Measurements from ENCODE around the gene METTL9. TPM values are rescaled to one million over a fixed set of nuclear protein-coding genes. Genes with fewer than 3 reads are reported as not detected.

Gene METTL9
- total RNA-seq, 2 experiments from 2014 or later = 120 to 121 TPM

- no peaks in the 10 kb centered on the region for H3K79me2 ChIP-seq (ENCODE audit: insufficient read depth, low read depth, low read length)
- CTCF ChIA-PET (ENCODE audit: unreplicated experiment) = interaction anchor here (0.6 kb wide), 1 partner anchor 901 kb away, joined by 3 read pairs; no protein-coding TSS in a partner anchor
- no peak within 1 kb of the TSS for H2AFZ ChIP-seq (ENCODE audit: low read length)
- no peaks in the 10 kb centered on the region for H3K9me2 ChIP-seq (ENCODE audit: insufficient read depth, low read length)
- POLR2A ChIA-PET = interaction anchor here (0.8 kb wide), 1 partner anchor 1400 kb away, joined by 3 read pairs; no protein-coding TSS in a partner anchor
- no peak for DNase-seq (ENCODE audit: low spot score)
- intact Hi-C loops (cut with micrococcal nuclease; ENCODE audit: unreplicated experiment) = no loop called here
- no TSS peak for BruUV-seq (replicated peaks)
- peaks cover 12% of the 10 kb centered on the region for H3K36me3 ChIP-seq (ENCODE audit: insufficient read depth, low read length)
- peak within 1 kb of the TSS; percentile 49; the same call in 1 of the 2 replicates for H3K4me2 ChIP-seq (ENCODE audit: low read length)
- no peak within 1 kb of the TSS for H3K4me3 ChIP-seq (ENCODE audit: low read depth, low read length, poor library complexity, severe bottlenecking)
- TF ChIP-seq EZH2phosphoT487 (IDR thresholded peaks at IDR 0.05; ENCODE audit: borderline replicate concordance, low read depth, low read length) (no peak), CTCF (conservative IDR thresholded peaks at IDR 0.05; ENCODE audit: low read length) (no peak)
- peaks cover 32% of the 10 kb centered on the region for H3K4me1 ChIP-seq (ENCODE audit: insufficient read depth, low read length, poor library complexity, severe bottlenecking)
- H4K20me1 ChIP-seq (ENCODE audit: insufficient read depth, low read length) = no peaks in the 10 kb centered on the region
- H3K27ac ChIP-seq (ENCODE audit: low read depth, low read length, poor library complexity, severe bottlenecking) = no peak within 1 kb of the TSS
- no peaks in the 10 kb centered on the region for H3K9me3 ChIP-seq (ENCODE audit: low read length)
Measured at GRCh38 chr16:21663889-21664647, 64.7 kb downstream of the METTL9 start, which contains the start of gene OTOA. OTOA (plus strand) TSS chr16:21663968; CDS start chr16:21678515, 14,547 bp downstream.

- Histone ChIP-seq H3K4me1 (ENCODE audit: insufficient read depth, low read length, poor library complexity, severe bottlenecking) (peaks cover 23% of the 10 kb centered on the region), H2AFZ (ENCODE audit: low read length) (no peak overlapping the region), H3K27ac (ENCODE audit: low read depth, low read length, poor library complexity, severe bottlenecking) (no peak overlapping the region), H4K20me1 (ENCODE audit: insufficient read depth, low read length) (no peaks in the 10 kb centered on the region), H3K36me3 (ENCODE audit: insufficient read depth, low read length) (peaks cover 5% of the 10 kb centered on the region; the same call in 1 of the 2 replicates), H3K4me3 (ENCODE audit: low read depth, low read length, poor library complexity, severe bottlenecking) (no peak overlapping the region), H3K9me3 (ENCODE audit: low read length) (no peaks in the 10 kb centered on the region), H3K9me2 (ENCODE audit: insufficient read depth, low read length) (no peaks in the 10 kb centered on the region), H3K4me2 (ENCODE audit: low read length) (no peak overlapping the region), H3K79me2 (ENCODE audit: insufficient read depth, low read depth, low read length) (no peaks in the 10 kb centered on the region)
- POLR2A ChIA-PET = interaction anchor here (0.5 to 0.8 kb wide), 3 partner anchors 360 to 1399 kb away, joined by 3 read pairs; no protein-coding TSS in a partner anchor
- BruUV-seq (replicated peaks) = no TSS peak
- no peak for DNase-seq (ENCODE audit: low spot score)
- CTCF ChIA-PET (ENCODE audit: unreplicated experiment) = interaction anchor here (0.6 kb wide), 1 partner anchor 901 kb away, joined by 3 read pairs; no protein-coding TSS in a partner anchor
- TF ChIP-seq CTCF (conservative IDR thresholded peaks at IDR 0.05; ENCODE audit: low read length) (no peak), EZH2phosphoT487 (IDR thresholded peaks at IDR 0.05; ENCODE audit: borderline replicate concordance, low read depth, low read length) (no peak)
- intact Hi-C loops (cut with micrococcal nuclease; ENCODE audit: unreplicated experiment) = no loop called here
Measured at GRCh38 chr16:21664801-21665492, 65.6 kb downstream of the METTL9 start.
